GM12865 (cell line): Measurements from ENCODE around the gene MAT2A.

ENCODE experiments used
- DNase-seq: peaks from one replicate; pipeline ENCODE4 v3.0.0; 2010; ENCODE audit warnings: low read depth
- H3K4me3 ChIP-seq: 2 replicates; pipeline ENCODE4 v1.5.1; 2011; ENCODE audit warnings: mild to moderate bottlenecking, low read depth, low read length, control low read depth
- CTCF ChIP-seq: IDR thresholded peaks from 2 replicates; pipeline ENCODE4 v1.5.1; 2011; ENCODE audit warnings: low read length, control low read depth, low read depth, inconsistent platforms; ENCODE audit not compliant: insufficient read depth; ENCODE audit errors: missing control alignments

MAT2A gene

GRCh38 chr2:85534881-85535280, 4.1 kb upstream of the MAT2A start:
- no peak overlapping the region for H3K4me3 ChIP-seq
- DNase-seq, result no peak
- TF ChIP-seq CTCF, result no peak

- no peak overlapping the region for H3K4me3 ChIP-seq
- DNase-seq, result no peak
- TF ChIP-seq CTCF, result no peak
These were observed 2.5 kb upstream of the MAT2A start for GRCh38 chr2:85536479-85536878.

GRCh38 chr2:85537600-85538506, 1.1 kb upstream of the MAT2A start:
- H3K4me3 ChIP-seq, result peak overlapping the region; percentile 89
- DNase-seq, result peak; percentile 66
- TF ChIP-seq CTCF, result no peak

- peak; percentile 84 for DNase-seq
- TF ChIP-seq CTCF, result no peak
These were observed 579 bp downstream of the MAT2A start for GRCh38 chr2:85539361-85540132.

GRCh38 chr2:85540133-85540648, 1.2 kb downstream of the MAT2A start:
- peak overlapping the region; percentile 84 for H3K4me3 ChIP-seq
- TF ChIP-seq CTCF, result no peak
- no peak for DNase-seq

More at GRCh38 chr2:85539361-85540132, 579 bp downstream of the MAT2A start:
- H3K4me3 ChIP-seq, result peak overlapping the region; percentile 84

GRCh38 chr2:85541262-85541661, 2.3 kb downstream of the MAT2A start:
- no peak for TF ChIP-seq CTCF
- peak overlapping the region; percentile 84 for H3K4me3 ChIP-seq
- no peak for DNase-seq
